GM21576 (cell line): ENCODE measurements around the gene DMKN.
"Not testable (repeated sequence)": the region's sequence is repeated elsewhere in the genome, so short reads cannot be mapped to it uniquely, and the experiment has no call there.

Source experiments
- ATAC-seq: cut with Tn5 transposase; IDR thresholded peaks from one replicate; pipeline ENCODE4 v1.9.1; 2021; ENCODE audit warnings: mild to moderate bottlenecking, moderate library complexity; ENCODE audit not compliant: unreplicated experiment

Gene DMKN

GRCh38 chr19:35501684-35502083, 11.8 kb downstream of the DMKN start:
- ATAC-seq, result no peak

- ATAC-seq, result no peak
These were observed 12.8 kb downstream of the DMKN start for GRCh38 chr19:35500611-35501010.

- no peak for ATAC-seq
These were observed 14.4 kb downstream of the DMKN start for GRCh38 chr19:35498984-35499527.

GRCh38 chr19:35498220-35498619, 15.2 kb downstream of the DMKN start:
- no peak for ATAC-seq

GRCh38 chr19:35497406-35497805, 16.0 kb downstream of the DMKN start:
- no peak for ATAC-seq

- no peak for ATAC-seq
These were observed 18.1 kb downstream of the DMKN start for GRCh38 chr19:35495107-35496064.

- ATAC-seq, result no peak
These were observed 19.5 kb downstream of the DMKN start for GRCh38 chr19:35493971-35494370.

- no peak for ATAC-seq
These were observed 21.6 kb downstream of the DMKN start for GRCh38 chr19:35491836-35492360.

GRCh38 chr19:35490364-35490763, 23.1 kb downstream of the DMKN start, which contains the start of gene KRTDAP:
TSS of gene KRTDAP (minus strand) at chr19:35490464. CDS start at chr19:35490442, 22 bp downstream.
- no peak for ATAC-seq

- ATAC-seq, result no peak
These were observed 24.8 kb downstream of the DMKN start for GRCh38 chr19:35488677-35489076.

- no peak for ATAC-seq
These were observed 25.7 kb downstream of the DMKN start for GRCh38 chr19:35487656-35488182.

GRCh38 chr19:35486268-35486708, 27.2 kb downstream of the DMKN start:
- no peak for ATAC-seq

GRCh38 chr19:35484252-35485036, 29.0 kb downstream of the DMKN start:
- ATAC-seq, result peak; percentile 77

- ATAC-seq, result no peak
These were observed 30.4 kb downstream of the DMKN start for GRCh38 chr19:35483089-35483488.

- no peak for ATAC-seq
These were observed 34.4 kb downstream of the DMKN start for GRCh38 chr19:35478794-35479677.

GRCh38 chr19:35476149-35476548, 37.3 kb downstream of the DMKN start:
- ATAC-seq, result no peak

- ATAC-seq, result not testable (repeated sequence)
These were observed 38.9 kb downstream of the DMKN start for GRCh38 chr19:35474594-35474993.

GRCh38 chr19:35474104-35474503, 39.3 kb downstream of the DMKN start:
- ATAC-seq, result no peak

- no peak for ATAC-seq
These were observed 41.5 kb downstream of the DMKN start for GRCh38 chr19:35471946-35472345.

GRCh38 chr19:35471075-35471474, 42.4 kb downstream of the DMKN start:
- ATAC-seq, result not testable (repeated sequence)
